ENCODE measurements around the gene SUSD3.

Gene SUSD3

DNA sequence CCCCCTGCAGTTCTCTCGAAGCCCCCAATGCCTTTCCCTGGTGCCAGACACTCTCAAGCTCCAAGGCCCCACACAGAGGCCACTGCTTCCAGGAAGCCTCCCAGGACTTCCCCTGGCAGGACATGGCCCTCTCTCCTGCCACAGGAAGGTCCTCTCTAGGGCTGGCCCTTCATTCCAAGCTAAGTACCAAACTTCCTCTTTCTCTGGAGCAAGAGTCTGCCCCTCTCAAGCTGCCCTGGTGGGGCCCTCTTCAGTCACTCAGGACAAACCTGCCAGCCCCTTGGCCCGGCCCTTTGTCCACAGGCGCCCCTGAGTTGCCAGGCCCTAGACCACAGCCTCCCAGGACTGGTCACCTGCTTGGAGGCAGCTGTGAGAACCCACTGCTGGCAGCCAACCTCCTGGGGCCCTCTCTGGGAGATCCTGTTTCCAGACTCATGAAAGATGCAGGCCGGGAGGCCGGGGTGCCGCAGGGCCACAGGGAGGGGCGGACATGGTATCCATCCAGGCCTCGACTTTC, 69.0 kb downstream of the SUSD3 start:
- no peak for DNase-seq

- no peak for DNase-seq
Measured at GRCh38 chr9:93128011-93128714, 69.7 kb downstream of the SUSD3 start.

DNA sequence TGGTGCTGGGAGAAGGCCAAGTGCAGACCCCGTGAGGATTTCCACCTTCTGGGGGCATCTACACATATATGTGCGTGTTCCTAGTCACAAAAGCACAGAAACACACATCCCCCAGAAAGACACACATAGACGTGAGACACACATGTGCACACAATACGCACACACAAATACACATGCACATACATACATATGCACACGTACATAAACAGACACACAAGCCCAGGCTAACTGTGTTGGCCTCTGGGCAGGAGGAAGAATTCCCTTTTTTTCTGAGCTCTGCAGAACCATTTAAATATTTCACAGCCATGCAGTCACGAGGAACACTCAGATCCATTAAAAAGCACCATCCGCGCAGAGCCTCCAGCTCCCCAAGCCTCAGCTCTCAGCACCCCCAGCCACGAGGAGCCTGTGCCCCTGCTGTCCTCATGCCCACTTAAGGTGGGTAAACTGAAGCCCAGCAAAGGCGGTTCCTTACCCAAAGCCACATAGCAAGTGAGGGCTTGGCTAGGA, 70.3 kb downstream of the SUSD3 start:
- DNase-seq: no peak

DNA sequence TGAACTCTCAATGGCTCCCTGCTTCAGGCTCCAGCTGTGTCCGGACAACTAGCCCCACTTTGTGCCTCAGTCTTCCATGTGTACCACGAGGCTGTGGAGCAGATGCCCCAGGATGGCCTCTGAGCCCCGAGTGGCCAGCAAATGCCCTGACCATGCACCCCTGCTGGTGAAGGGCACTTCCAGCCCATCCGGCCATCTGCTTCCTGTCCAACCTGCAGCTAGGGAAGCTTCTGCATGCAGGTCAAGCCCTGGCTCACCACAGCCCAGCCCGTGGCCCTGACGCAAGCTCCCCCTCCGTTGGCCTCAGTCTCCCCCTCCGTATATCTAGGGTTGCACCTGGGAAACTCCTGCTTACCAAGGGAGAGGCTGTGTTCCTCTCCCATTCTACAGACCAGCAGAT, 70.8 kb downstream of the SUSD3 start:
- no peak for DNase-seq

DNA sequence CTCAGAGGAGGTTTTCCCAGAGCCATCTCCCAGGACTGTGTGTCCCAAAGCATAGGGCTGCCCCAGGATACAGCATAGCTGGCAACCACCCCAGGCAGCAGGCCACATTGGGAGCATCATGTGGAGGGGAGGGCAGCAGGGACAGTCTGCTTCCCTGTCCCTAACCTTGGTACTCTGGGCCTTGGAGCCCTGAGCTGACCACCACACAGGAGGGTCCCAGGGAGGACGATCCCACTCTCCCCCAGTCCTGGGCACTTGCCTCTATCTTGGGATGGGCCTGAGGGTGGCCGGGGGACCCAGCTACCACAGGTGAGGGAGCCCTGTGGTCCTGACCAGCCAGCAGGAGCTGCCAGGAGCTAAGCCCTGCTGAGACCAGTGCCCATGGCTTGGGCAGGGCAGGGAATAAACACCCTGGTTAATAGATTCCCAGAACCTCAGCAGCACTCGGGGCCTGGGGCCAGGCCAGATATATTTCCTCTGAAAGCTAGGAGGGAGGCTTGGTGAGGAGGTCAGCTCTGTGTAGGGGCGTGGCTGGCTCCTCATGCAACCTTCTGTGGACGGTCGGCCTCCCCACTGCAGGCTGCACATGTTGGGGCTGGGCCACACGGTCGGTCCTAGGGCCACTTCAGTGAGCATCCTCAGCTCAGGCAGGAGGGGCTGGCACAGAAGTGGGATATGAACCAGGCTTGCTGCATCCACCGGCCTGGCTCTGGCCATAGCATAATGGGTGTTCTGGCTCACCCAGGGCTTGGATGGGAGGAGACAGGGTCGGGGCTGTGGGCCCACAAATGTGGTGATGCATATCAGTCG, 71.4 kb downstream of the SUSD3 start:
- no peak for DNase-seq

GRCh38 chr9:93130861-93131481, 72.5 kb downstream of the SUSD3 start:
- no peak for DNase-seq

DNA sequence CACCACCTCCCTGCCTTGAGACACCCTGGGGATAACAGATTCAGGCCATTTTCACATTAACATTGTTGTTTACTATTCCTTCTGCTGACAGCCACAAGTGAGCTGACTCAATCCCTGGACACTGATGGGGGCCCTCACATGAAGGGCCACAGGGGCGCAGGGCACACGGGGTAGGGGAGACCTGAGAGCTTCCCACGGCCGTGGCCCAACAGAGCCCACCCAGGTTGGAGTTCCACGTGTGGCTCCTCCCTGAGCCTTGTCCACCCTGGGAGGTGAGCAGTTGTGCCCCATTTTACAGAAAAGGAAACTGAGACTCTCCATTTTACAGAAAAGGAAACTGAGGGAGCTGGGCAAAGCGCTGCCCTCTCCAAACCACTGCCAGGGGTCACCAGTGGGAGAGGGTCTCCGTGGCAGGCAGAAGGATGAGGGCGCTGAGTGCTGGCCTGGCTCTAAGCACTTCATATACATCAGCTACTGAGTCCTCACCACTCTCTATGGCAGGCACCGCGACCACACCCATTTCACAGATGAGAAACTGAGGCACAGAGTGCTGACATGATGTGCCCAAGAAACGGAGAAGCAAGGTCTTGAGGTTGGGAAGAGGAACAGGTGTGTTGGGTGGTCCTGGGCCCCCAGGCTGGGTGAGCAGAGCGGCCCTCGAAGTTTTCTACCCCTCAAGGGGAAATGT, 73.2 kb downstream of the SUSD3 start:
- no peak for DNase-seq

DNA sequence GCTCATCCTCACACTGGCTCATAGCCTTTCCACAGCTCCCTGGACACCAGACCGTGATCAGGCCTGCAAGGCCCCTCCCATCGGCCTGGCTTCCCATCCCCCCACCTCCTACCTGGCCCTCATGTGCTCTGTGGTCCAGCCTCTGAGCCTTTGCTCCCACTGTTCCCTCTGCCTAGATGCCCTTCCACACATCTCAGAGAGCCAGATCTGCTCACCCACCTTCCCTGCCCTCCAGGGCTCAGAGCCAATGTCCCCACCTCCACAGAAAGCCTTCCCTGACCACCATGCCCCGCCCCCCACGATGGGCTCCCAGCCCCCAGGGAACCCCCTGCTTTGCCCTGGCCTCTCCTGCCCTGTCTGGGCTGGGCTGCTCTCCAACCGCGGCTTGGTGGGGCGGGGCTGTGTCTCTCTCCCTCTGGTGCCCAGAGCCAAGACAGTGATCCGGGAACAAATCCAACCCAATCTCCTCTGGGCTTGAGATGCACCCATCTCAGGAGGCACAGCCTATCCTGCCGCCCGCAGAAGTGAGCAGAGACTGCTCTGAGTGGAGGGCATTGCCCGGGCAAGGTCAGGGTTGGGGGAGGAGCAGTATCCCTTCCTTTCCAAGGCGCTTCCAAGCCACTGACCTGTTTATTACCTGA, 73.9 kb downstream of the SUSD3 start:
- DNase-seq: no peak

- no peak for DNase-seq
Measured at GRCh38 chr9:93132946-93133680, 74.6 kb downstream of the SUSD3 start.

DNA sequence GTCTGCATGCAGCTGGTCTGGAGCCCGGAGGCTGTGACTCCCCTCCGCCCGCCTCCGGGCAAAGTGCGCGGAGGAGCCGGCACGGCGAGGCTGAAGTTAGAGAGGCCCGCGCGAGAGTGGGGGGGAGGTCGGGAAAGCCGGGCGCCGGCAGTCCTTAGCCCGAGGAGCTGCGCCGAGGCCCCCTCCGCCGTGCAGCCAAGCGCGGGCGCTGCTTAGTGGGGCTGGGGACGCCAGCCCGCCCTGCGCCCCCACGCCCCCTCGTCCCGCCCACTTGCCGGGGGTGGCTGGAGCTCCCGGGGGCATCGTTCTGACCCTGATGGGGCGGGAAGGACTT, 75.1 kb downstream of the SUSD3 start:
- DNase-seq: no peak

DNA sequence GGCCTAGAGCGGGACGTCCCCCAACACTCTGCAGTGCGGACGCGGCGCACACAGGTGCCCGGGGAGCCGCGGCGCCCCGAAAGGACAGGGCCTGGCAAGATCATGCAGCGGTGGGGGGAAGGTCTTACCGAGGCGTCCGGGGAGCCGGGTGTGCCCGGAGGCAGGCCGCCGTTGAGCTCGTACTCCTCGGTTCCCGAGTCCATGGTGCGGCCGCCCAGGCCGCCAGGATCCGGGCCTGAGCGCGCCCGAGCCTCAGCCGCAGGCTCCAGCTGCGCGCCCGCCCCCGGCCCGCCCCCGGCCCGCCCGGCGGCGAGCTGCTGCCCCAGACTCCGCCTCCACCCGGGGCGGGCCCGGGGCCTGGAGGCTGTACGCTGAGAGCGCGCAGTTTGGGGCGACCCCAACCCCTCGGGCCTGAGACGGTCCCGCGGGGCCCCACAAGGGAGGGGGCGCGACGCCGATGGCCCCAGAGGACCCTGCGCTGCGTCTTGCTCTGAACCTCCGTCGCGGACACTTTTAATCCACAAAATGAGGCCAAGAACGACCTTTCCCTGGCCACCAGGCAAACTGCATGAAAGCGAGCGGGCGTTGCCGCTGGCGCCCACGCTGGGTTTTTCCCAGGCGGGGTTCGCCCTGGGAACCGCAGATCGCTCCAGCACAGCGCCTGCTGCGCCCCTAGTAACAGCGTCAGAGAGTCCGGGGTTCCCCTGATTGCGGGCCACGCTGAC, 75.7 kb downstream of the SUSD3 start, which contains the start of gene NINJ1:
Gene NINJ1, minus strand, starts transcription at position 237 of the 725 bp plus-strand sequence. Its CDS starts 34 bp downstream, at position 203.
- no peak for DNase-seq

All from SIG-M5 (cell line).